Activated CD4-positive, alpha-beta memory T cell treated with anti-CD3 and anti-CD28 coated beads, Interleukin-2, amount 10 ng/mL, durations not matched to agents 7 days and 5 days (primary cell): ENCODE results near the gene ZBTB32. TPM values are rescaled to one million over a fixed set of nuclear protein-coding genes. Genes with fewer than 3 reads are reported as not detected.

Source experiments
- CTCF ChIA-PET: fragments of 350-600 bp; sonication (Branson Sonifier 250); formaldehyde crosslinking; loops from one replicate; lab custom pipeline; 2021; ENCODE audit warnings: antibody characterized with exemption, inconsistent platforms; lab: Charles Lee
- POLR2A ChIA-PET: fragments of 350-600 bp; sonication (Branson Sonifier 250); formaldehyde crosslinking; loops from one replicate; lab custom pipeline; 2021; ENCODE audit warnings: antibody characterized with exemption; lab: Charles Lee
- DNase-seq: peaks from one replicate; pipeline ENCODE4 v3.0.0-alpha.2; 2020
- H3K27ac Mint-ChIP-seq: one replicate; pipeline ENCODE4 v1.8.0; 2021; ENCODE audit warnings: mild to moderate bottlenecking, mixed read lengths
- H3K27me3 Mint-ChIP-seq: one replicate; pipeline ENCODE4 v1.8.0; 2021; ENCODE audit warnings: mixed read lengths
- H3K36me3 Mint-ChIP-seq: one replicate; pipeline ENCODE4 v1.8.0; 2021; ENCODE audit warnings: low read depth, mixed read lengths
- H3K4me1 Mint-ChIP-seq: one replicate; pipeline ENCODE4 v1.8.0; 2021; ENCODE audit warnings: mixed read lengths
- H3K4me3 Mint-ChIP-seq: one replicate; pipeline ENCODE4 v1.8.0; 2021; ENCODE audit warnings: mild to moderate bottlenecking, mixed read lengths
- H3K9me3 Mint-ChIP-seq: one replicate; pipeline ENCODE4 v1.8.0; 2021; ENCODE audit warnings: mixed read lengths
- total RNA-seq, 2 experiments: library from RNA; stranded (reverse); gene quantifications; one replicate each; pipeline ENCODE4 v1.2.3, GENCODE V29; 2021

Gene ZBTB32
- total RNA-seq, 2 experiments from 2014 or later: 94.8 to 96.2 TPM

GRCh38 chr19:35740423-35741202, 36.3 kb downstream of the ZBTB32 start:
- ChIA-PET CTCF (interaction anchor here (0.8 to 1.3 kb wide), 6 partner anchors 16 to 79 kb away, joined by 3 to 10 read pairs (median 5); partner anchors contain the start of gene HSPB6), POLR2A (interaction anchor here (0.6 to 5.3 kb wide), 17 partner anchors 8 to 578 kb away, joined by 3 to 45 read pairs (median 5); partner anchors contain the start of genes APLP1, COX6B1 and KMT2B)
- peak overlapping the region; percentile 81 for H3K4me3 Mint-ChIP-seq
- peaks cover 49% of the 10 kb centered on the region for H3K4me1 Mint-ChIP-seq
- no peaks in the 10 kb centered on the region for H3K9me3 Mint-ChIP-seq
- peaks cover 40% of the 10 kb centered on the region for H3K36me3 Mint-ChIP-seq
- H3K27me3 Mint-ChIP-seq: no peaks in the 10 kb centered on the region
- H3K27ac Mint-ChIP-seq: peak overlapping the region; percentile 88
- DNase-seq: peak; percentile 97

DNA sequence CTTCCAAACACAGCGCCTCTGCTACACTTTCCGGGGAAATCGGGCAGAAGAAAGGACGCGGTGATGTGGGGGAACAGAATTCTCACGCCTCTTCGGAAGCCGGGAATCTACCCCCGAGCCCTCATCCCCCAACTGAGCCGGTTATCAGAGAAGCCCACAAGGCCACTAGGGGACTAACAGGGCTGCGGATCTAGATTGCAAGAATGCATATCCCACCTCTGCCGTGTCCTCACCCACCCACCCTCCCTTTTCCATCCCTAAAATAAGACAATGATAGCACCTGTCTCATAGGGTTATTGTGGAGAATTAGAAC, 36.8 kb downstream of the ZBTB32 start:
- Mint-ChIP-seq H3K36me3 (peaks cover 39% of the 10 kb centered on the region), H3K4me3 (peak overlapping the region; percentile 81), H3K4me1 (peaks cover 53% of the 10 kb centered on the region), H3K27me3 (no peaks in the 10 kb centered on the region), H3K27ac (peak overlapping the region; percentile 88), H3K9me3 (no peaks in the 10 kb centered on the region)
- CTCF ChIA-PET: interaction anchor here (1.1 to 1.3 kb wide), 4 partner anchors 21 to 79 kb away, joined by 5 to 10 read pairs (median 6); no protein-coding TSS in a partner anchor
- POLR2A ChIA-PET: interaction anchor here (0.9 to 5.3 kb wide), 12 partner anchors 9 to 190 kb away, joined by 3 to 45 read pairs (median 6); partner anchors contain the start of genes APLP1, COX6B1 and KMT2B
- no peak for DNase-seq

GRCh38 chr19:35742121-35742724, 37.9 kb downstream of the ZBTB32 start, which contains the start of gene IGFLR1:
Gene IGFLR1 (minus strand): TSS chr19:35742452. CDS start chr19:35741180, 1,272 bp downstream.
- no peaks in the 10 kb centered on the region for H3K9me3 Mint-ChIP-seq
- H3K27ac Mint-ChIP-seq: peak within 1 kb of the TSS; percentile 88
- ChIA-PET POLR2A (interaction anchor here (0.7 to 5.3 kb wide), 10 partner anchors 11 to 138 kb away, joined by 3 to 45 read pairs (median 4); partner anchors contain the start of genes HSPB6, KMT2B and PROSER3), CTCF (interaction anchor here (0.6 to 1.5 kb wide), 2 partner anchors 47 to 189 kb away, joined by 3 to 5 read pairs; no protein-coding TSS in a partner anchor)
- H3K36me3 Mint-ChIP-seq: peaks cover 35% of the 10 kb centered on the region
- H3K27me3 Mint-ChIP-seq: no peaks in the 10 kb centered on the region
- peaks cover 54% of the 10 kb centered on the region for H3K4me1 Mint-ChIP-seq
- DNase-seq: peak; percentile 76
- H3K4me3 Mint-ChIP-seq: peak within 1 kb of the TSS; percentile 81

GRCh38 chr19:35743640-35744429, 39.5 kb downstream of the ZBTB32 start:
- Mint-ChIP-seq H3K27me3 (no peaks in the 10 kb centered on the region), H3K4me3 (peak overlapping the region; percentile 95), H3K9me3 (no peaks in the 10 kb centered on the region), H3K36me3 (peaks cover 23% of the 10 kb centered on the region), H3K4me1 (peaks cover 62% of the 10 kb centered on the region), H3K27ac (peak overlapping the region; percentile 99)
- DNase-seq: no peak
- ChIA-PET CTCF (interaction anchor here (0.7 to 2.0 kb wide), 4 partner anchors 9 to 187 kb away, joined by 3 to 10 read pairs (median 4); no protein-coding TSS in a partner anchor), POLR2A (interaction anchor here (0.9 to 5.4 kb wide), 12 partner anchors 8 to 96 kb away, joined by 3 to 46 read pairs (median 10); partner anchors contain the start of genes COX6B1, HSPB6 and KMT2B)

GRCh38 chr19:35744430-35745327, 40.3 kb downstream of the ZBTB32 start:
- Mint-ChIP-seq H3K27me3 (no peaks in the 10 kb centered on the region), H3K9me3 (no peaks in the 10 kb centered on the region), H3K4me1 (peaks cover 60% of the 10 kb centered on the region), H3K27ac (peak overlapping the region; percentile 99), H3K4me3 (peak overlapping the region; percentile 95), H3K36me3 (peaks cover 21% of the 10 kb centered on the region)
- POLR2A ChIA-PET: interaction anchor here (0.9 to 5.4 kb wide), 14 partner anchors 8 to 187 kb away, joined by 3 to 46 read pairs (median 8); partner anchors contain the start of genes COX6B1, HSPB6 and KMT2B
- CTCF ChIA-PET: interaction anchor here (0.5 to 2.0 kb wide), 9 partner anchors 26 to 603 kb away, joined by 3 to 10 read pairs (median 4); partner anchors contain the start of genes COX6B1 and ZBTB32
- DNase-seq: peak; percentile 94

DNA sequence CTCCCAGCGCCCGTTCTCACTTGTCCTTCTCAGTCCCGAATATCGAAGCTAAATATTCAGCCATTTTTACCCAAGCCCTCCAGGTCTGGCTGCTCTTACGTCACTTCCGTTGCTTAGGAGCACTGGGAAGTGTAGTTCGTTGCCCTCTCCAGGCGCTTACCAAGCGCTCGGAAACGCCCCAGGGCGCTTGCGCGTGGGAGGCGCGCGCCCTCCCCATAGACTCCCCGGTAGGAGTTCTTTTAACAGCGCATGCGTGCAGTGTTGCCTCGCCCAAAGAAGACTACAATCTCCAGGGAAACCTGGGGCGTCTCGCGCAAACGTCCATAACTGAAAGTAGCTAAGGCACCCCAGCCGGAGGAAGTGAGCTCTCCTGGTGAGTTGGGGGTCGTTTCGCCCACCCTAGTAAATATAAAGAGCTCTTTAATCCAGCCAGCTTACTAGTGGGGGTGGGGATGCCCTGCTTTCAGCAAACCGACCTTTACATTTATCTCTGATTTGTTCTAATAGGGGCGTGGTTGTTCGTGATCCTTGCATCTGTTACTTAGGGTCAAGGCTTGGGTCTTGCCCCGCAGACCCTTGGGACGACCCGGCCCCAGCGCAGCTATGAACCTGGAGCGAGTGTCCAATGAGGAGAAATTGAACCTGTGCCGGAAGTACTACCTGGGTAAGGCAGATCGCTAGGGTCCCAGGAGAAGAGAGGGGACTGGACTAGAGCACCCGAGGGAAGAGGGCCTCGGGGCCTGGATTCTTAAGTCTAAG, 41.1 kb downstream of the ZBTB32 start, which contains the start of the genes PSENEN and U2AF1L4:
Gene PSENEN (plus strand): TSS at position 324 of the 759 bp plus-strand sequence. CDS start 280 bp downstream, at position 604.
Gene U2AF1L4 (minus strand): TSS at position 91 of the 759 bp plus-strand sequence. CDS start 27 bp downstream, at position 64.
- DNase-seq: peak; percentile 98
- Mint-ChIP-seq H3K36me3 (peaks cover 21% of the 10 kb centered on the region), H3K4me3 (peak within 1 kb of the TSS; percentile 95), H3K9me3 (no peaks in the 10 kb centered on the region), H3K4me1 (peaks cover 66% of the 10 kb centered on the region), H3K27ac (peak within 1 kb of the TSS; percentile 99), H3K27me3 (no peaks in the 10 kb centered on the region)
- CTCF ChIA-PET: interaction anchor here (0.8 to 2.0 kb wide), 9 partner anchors 27 to 604 kb away, joined by 3 to 10 read pairs (median 4); partner anchors contain the start of gene COX6B1
- POLR2A ChIA-PET: interaction anchor here (0.6 to 5.4 kb wide), 14 partner anchors 7 to 600 kb away, joined by 3 to 46 read pairs (median 8); partner anchors contain the start of genes COX6B1, HSPB6 and KMT2B

GRCh38 chr19:35746087-35746462, 41.7 kb downstream of the ZBTB32 start:
- Mint-ChIP-seq H3K4me3 (peak overlapping the region; percentile 95), H3K27ac (peak overlapping the region; percentile 99), H3K9me3 (no peaks in the 10 kb centered on the region), H3K36me3 (peaks cover 21% of the 10 kb centered on the region), H3K27me3 (no peaks in the 10 kb centered on the region), H3K4me1 (peaks cover 64% of the 10 kb centered on the region)
- CTCF ChIA-PET: interaction anchor here (0.8 to 2.0 kb wide), 7 partner anchors 27 to 184 kb away, joined by 3 to 10 read pairs (median 4); partner anchors contain the start of gene COX6B1
- no peak for DNase-seq
- POLR2A ChIA-PET: interaction anchor here (0.6 to 5.4 kb wide), 8 partner anchors 11 to 600 kb away, joined by 3 to 46 read pairs (median 12); partner anchors contain the start of genes HSPB6 and KMT2B

DNA sequence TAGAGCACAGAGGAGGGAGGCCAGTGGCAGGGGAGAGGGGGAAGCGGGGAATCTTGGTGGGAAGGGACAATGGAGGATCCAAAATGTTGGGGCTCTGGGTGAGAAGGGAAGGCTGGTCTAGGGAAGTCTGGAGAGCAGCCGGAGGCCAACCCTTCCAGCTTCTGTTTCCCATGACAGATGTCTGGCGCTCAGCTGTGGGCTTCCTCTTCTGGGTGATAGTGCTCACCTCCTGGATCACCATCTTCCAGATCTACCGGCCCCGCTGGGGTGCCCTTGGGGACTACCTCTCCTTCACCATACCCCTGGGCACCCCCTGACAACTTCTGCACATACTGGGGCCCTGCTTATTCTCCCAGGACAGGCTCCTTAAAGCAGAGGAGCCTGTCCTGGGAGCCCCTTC, 42.2 kb downstream of the ZBTB32 start:
- CTCF ChIA-PET: interaction anchor here (0.7 to 1.7 kb wide), 3 partner anchors 16 to 54 kb away, joined by 3 to 4 read pairs (median 3); no protein-coding TSS in a partner anchor
- peak overlapping the region; percentile 95 for H3K4me3 Mint-ChIP-seq
- peaks cover 64% of the 10 kb centered on the region for H3K4me1 Mint-ChIP-seq
- H3K36me3 Mint-ChIP-seq: peaks cover 21% of the 10 kb centered on the region
- POLR2A ChIA-PET: interaction anchor here (2.2 to 5.4 kb wide), 4 partner anchors 10 to 44 kb away, joined by 11 to 46 read pairs (median 16); partner anchors contain the start of genes HSPB6 and KMT2B
- no peaks in the 10 kb centered on the region for H3K9me3 Mint-ChIP-seq
- no peaks in the 10 kb centered on the region for H3K27me3 Mint-ChIP-seq
- H3K27ac Mint-ChIP-seq: peak overlapping the region; percentile 99
- no peak for DNase-seq

DNA sequence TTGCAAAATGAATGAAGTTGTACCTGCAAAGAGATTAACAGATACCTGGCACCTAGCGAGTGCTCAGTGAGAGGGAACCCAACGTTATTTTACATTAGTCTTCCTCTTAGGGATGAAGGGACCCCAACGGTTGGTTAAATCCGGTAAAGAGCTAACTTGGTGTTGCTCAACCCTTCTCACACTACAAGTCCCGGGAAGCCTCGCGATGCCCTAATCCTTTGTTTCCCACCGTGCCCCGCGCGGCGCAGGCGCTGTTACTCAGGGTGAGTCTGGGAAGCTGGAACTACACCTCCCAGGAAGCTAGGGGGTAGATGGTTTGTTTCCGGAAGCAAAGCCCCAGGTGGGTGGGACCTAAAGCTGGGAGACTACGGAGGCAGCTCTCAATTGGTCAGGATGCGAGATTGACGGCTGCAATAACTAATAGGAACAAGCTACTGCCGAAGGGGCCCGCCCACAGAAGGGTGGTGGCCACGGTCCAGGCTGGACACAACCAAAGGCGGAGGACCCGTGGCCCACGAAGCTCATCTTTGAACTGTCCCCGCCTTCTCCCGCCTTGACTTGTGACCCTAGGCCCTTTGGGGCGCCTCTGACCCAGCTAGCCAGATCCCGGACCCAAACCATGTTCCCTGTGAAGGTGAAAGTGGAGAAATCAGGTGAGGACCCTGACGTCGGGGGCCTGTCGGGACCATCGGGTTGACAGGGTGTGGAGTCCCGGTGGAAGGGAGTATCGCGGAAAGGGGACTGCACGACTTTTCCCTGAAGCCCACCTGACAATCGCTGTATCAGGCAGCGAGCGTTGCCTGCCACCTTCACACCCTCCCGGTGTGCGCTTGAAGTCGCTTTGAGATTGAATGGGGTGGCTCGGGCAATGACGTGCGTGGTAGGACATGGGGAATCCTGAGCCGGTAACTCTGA, 44.0 kb downstream of the ZBTB32 start, which contains the start of gene LIN37:
Gene LIN37 (plus strand): TSS at position 471 of the 915 bp plus-strand sequence. CDS start 149 bp downstream, at position 620.
- Mint-ChIP-seq H3K4me1 (peaks cover 53% of the 10 kb centered on the region), H3K27ac (peak within 1 kb of the TSS; percentile 90), H3K4me3 (peak within 1 kb of the TSS; percentile 97), H3K36me3 (peaks cover 16% of the 10 kb centered on the region), H3K27me3 (no peaks in the 10 kb centered on the region), H3K9me3 (no peaks in the 10 kb centered on the region)
- ChIA-PET POLR2A (interaction anchor here (0.8 to 5.4 kb wide), 13 partner anchors 8 to 183 kb away, joined by 3 to 46 read pairs (median 5); partner anchors contain the start of genes HSPB6 and NFKBID), CTCF (interaction anchor here (0.7 to 1.5 kb wide), 11 partner anchors 9 to 183 kb away, joined by 3 to 18 read pairs (median 4); partner anchors contain the start of gene HSPB6)
- peak; percentile 99 for DNase-seq
